Tibial artery (tissue), 4 donors: ENCODE data around the gene NDUFA9.

ENCODE experiments used
- DNase-seq, 2 donors: peaks; one replicate each; pipeline ENCODE4 v3.0.0-alpha.2; 2019
- H3K27ac ChIP-seq, 2 donors: fragments of 200-600 bp; sonication (generic) in 1 of 2; 1 replicate in 1 of 2; 2 replicates in 1 of 2; pipeline ENCODE4 v1.5.1; 2018 to 2019; ENCODE audit warnings: mild to moderate bottlenecking in 1 of 2
- H3K27me3 ChIP-seq, 2 donors: fragments of 200-600 bp; sonication (generic) in 1 of 2; one replicate each; pipeline versions ENCODE4 v1.5.1 to v1.6.0; 2016 to 2019
- H3K36me3 ChIP-seq, 3 donors: fragments of 200-600 bp; sonication (generic) in 2 of 3; one replicate each; pipeline ENCODE4 v1.5.1; 2016 to 2019; ENCODE audit warnings: mild to moderate bottlenecking in 2 of 3
- H3K4me1 ChIP-seq, 4 donors: fragments of 200-600 bp; sonication (generic) in 2 of 4; 1 replicate in 3 of 4; 2 replicates in 1 of 4; pipeline ENCODE4 v1.5.1; 2016 to 2019
- H3K4me3 ChIP-seq, 2 donors: fragments of 200-600 bp; sonication (generic) in 1 of 2; 1 replicate in 1 of 2; 2 replicates in 1 of 2; pipeline ENCODE4 v1.5.1; 2018 to 2019; ENCODE audit warnings: mild to moderate bottlenecking in 2 of 2
- H3K9me3 ChIP-seq, 3 donors: fragments of 200-600 bp; sonication (generic) in 1 of 3; one replicate each; pipeline ENCODE4 v1.5.1; 2016 to 2019
- intact Hi-C: fragments of 100-400 bp; cut with DNase I; formaldehyde crosslinking; loops from one replicate; pipeline ENCODE4 v1.15.0; 2023; ENCODE audit warnings: low total_unique reads
- TF ChIP-seq, protein P1 (sequence below), 2 experiments: fragments of 200-600 bp in 1 of 2; fragments of 450-650 bp in 1 of 2; IDR thresholded peaks; one replicate each; pipeline ENCODE4 v1.5.1; 2017 to 2019; ENCODE audit warnings: antibody characterized with exemption in 2 of 2, mild to moderate bottlenecking in 1 of 2, moderate library complexity in 1 of 2

The NDUFA9 gene

DNA sequence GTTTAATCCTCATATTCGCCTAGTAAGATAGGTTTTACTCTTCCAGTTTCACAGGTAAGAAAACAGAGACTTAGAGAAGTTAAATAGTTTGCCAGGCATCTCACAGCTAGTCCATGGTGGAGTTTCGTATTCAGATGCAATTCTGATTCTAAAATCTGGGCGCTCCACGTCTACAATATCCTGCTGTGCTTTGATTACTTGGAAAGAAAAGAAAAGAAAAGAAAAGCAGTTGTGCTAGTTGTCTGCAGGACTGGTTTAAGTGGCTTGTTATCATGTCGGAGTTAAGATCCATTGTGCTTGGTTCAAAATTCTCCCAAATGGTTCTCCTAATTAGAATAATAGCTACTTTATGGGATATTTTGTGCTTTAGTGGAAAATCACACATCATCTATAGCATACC lies 18.7 kb upstream of the NDUFA9 start:
- TF ChIP-seq, protein P1, sequence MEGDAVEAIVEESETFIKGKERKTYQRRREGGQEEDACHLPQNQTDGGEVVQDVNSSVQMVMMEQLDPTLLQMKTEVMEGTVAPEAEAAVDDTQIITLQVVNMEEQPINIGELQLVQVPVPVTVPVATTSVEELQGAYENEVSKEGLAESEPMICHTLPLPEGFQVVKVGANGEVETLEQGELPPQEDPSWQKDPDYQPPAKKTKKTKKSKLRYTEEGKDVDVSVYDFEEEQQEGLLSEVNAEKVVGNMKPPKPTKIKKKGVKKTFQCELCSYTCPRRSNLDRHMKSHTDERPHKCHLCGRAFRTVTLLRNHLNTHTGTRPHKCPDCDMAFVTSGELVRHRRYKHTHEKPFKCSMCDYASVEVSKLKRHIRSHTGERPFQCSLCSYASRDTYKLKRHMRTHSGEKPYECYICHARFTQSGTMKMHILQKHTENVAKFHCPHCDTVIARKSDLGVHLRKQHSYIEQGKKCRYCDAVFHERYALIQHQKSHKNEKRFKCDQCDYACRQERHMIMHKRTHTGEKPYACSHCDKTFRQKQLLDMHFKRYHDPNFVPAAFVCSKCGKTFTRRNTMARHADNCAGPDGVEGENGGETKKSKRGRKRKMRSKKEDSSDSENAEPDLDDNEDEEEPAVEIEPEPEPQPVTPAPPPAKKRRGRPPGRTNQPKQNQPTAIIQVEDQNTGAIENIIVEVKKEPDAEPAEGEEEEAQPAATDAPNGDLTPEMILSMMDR (IDR thresholded peaks at IDR 0.05), result no peak

DNA sequence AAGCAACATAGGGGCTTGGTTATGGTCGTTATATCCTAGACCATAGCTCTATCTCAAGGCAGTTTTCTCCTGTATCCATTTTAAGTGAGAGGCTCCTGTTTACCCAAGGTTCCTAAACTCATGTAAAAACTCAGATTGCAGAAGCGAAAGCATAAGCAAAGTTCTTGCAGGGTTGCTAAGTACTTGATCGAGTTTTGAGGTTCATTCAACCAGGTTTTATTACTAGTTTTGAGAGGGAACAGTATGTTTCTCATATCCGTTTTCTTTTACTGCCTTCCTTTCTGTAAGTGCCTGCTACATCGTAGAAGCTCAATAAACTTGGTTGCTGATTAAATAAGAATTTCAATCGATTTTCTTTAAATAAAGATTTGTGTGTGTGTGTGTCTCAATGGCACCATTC lies 5.2 kb upstream of the NDUFA9 start:
- intact Hi-C loops, result loop anchor here (10.0 kb wide), 1 partner anchor 109 kb away; the partner anchor contains the start of gene RAD51AP1
- Histone ChIP-seq H3K9me3 (no peaks in the 10 kb centered on the region), H3K27me3 (no peaks in the 10 kb centered on the region), H3K36me3 (no peaks in the 10 kb centered on the region), H3K4me3 (no peak overlapping the region), H3K27ac (no peak overlapping the region), H3K4me1 (peaks cover 0 to 6% (median 0%) of the 10 kb centered on the region in 4 donors)
- TF ChIP-seq, protein P1 (IDR thresholded peaks at IDR 0.05), result no peak
- no peak for DNase-seq

More for the DNA sequence above, 18.7 kb upstream of the NDUFA9 start:
- H3K4me1 ChIP-seq, result no peaks in the 10 kb centered on the region
- no peaks in the 10 kb centered on the region for H3K9me3 ChIP-seq
- no peaks in the 10 kb centered on the region for H3K36me3 ChIP-seq
- no peak overlapping the region for H3K4me3 ChIP-seq
- intact Hi-C loops, result no loop called here
- H3K27ac ChIP-seq, result no peak overlapping the region
- peaks cover 0 to 5% of the 10 kb centered on the region in 2 donors for H3K27me3 ChIP-seq
- no peak for DNase-seq

DNA sequence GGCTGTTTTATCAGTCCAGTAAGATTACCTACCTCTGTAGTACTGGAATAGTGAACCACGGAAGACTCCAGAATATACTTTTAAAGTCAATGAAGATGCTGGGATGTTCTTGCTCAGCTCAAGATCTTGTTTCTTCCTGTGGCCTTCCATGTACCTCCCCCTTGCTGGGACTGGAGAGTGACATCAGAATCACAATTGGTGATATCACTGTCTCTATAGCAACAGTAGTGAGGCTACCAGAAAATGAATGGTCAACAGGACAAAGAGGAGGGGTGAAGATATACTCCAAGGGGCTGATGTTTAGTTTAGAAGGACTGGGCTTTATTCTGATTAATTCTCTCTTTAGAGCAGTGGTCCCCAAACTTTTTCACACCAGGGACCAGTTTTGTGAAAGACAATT lies 3.9 kb upstream of the NDUFA9 start:
- H3K4me3 ChIP-seq, result no peak overlapping the region
- no peaks in the 10 kb centered on the region for H3K36me3 ChIP-seq
- H3K27me3 ChIP-seq, result no peaks in the 10 kb centered on the region
- no peak overlapping the region for H3K27ac ChIP-seq
- TF ChIP-seq, protein P1 (IDR thresholded peaks at IDR 0.05), result no peak
- H3K9me3 ChIP-seq, result no peaks in the 10 kb centered on the region
- no peak for DNase-seq
- peaks cover 0 to 12% (median 5%) of the 10 kb centered on the region in 4 donors for H3K4me1 ChIP-seq
- intact Hi-C loops, result loop anchor here (5.0 to 10.0 kb wide), 2 partner anchors 43 to 110 kb away; partner anchors contain the start of gene RAD51AP1

DNA sequence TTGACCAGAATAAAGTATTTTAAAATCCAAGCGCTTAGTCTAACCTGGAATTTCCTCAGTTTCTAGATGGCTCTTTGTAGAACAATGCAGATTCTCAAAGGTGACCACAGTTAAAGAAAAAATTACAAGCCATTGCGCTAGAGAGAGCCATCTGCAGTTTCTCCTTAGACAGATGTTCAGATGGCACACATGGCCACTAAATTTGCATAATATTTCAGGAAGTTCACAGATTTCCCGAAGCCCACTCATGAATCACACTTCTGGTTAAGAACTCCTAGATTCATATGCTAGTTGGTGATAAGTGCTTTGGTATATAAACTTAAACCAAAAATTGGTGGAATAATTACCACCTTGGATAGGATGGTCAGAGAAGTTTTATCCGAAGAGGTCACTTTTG lies 812 bp upstream of the NDUFA9 start:
- peak overlapping the region; percentile 82 to 90 for H3K27ac ChIP-seq
- H3K4me3 ChIP-seq, result peak overlapping the region; percentile 74 to 90
- intact Hi-C loops, result loop anchor here (5.0 to 10.0 kb wide), 2 partner anchors 46 to 113 kb away; partner anchors contain the start of gene RAD51AP1
- TF ChIP-seq, protein P1 (IDR thresholded peaks at IDR 0.05), result no peak
- H3K9me3 ChIP-seq, result no peaks in the 10 kb centered on the region
- no peaks in the 10 kb centered on the region for H3K36me3 ChIP-seq
- DNase-seq, result no peak
- H3K4me1 ChIP-seq, result peaks cover 0 to 18% (median 11%) of the 10 kb centered on the region in 4 donors
- H3K27me3 ChIP-seq, result no peaks in the 10 kb centered on the region

DNA sequence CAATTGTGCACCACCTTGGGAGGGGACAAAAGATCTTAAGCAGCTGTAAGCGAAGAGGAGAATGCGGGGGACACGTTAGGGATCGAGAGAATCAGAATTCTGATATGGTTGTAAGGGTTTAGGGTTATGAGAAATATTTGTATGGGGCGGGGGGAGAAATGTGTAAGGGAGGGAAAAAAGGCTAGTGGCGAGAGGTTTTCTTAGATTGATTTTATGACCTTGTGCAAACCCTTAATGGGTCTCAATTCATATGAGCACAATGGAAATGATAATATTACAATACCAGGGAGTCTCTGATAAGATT lies 396 bp downstream of the NDUFA9 start:
- TF ChIP-seq, protein P1 (IDR thresholded peaks at IDR 0.05), result no peak
- Histone ChIP-seq H3K4me3 (peak overlapping the region; percentile 74 to 90), H3K27ac (peak overlapping the region; percentile 82 to 90), H3K4me1 (peaks cover 0 to 18% (median 11%) of the 10 kb centered on the region in 4 donors), H3K36me3 (peaks cover 0 to 2% (median 0%) of the 10 kb centered on the region in 3 donors), H3K9me3 (no peaks in the 10 kb centered on the region), H3K27me3 (no peaks in the 10 kb centered on the region)
- DNase-seq, result no peak
- intact Hi-C loops, result loop anchor here (5.0 to 10.0 kb wide), 2 partner anchors 47 to 115 kb away; partner anchors contain the start of gene RAD51AP1

DNA sequence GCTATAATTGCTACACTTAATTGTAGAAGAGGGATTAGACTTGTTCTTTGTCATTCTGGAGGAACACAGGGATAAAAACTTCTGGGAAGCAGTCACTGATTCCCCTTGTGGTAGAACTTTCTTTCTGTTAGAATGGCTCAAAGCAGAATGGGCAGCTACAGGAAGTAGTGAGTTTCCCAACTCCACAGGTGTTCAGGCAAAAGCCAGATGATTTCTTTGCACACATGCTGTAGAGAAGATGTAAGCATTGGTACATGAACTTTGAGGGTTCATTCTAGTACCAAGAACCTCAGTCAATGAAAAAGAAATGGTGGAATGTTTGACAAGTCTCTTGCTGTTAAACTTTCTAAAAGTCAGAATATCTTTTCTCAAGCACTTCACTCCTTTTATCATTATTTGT lies 4.3 kb downstream of the NDUFA9 start:
- TF ChIP-seq, protein P1 (IDR thresholded peaks at IDR 0.05), result no peak
- Histone ChIP-seq H3K4me3 (no peak overlapping the region), H3K27me3 (no peaks in the 10 kb centered on the region)

More for the DNA sequence above, 4.3 kb downstream of the NDUFA9 start:
- intact Hi-C loops, result no loop called here
- peaks cover 24 to 40% (median 31%) of the 10 kb centered on the region in 3 donors for H3K36me3 ChIP-seq
- no peak overlapping the region for H3K27ac ChIP-seq
- H3K9me3 ChIP-seq, result no peaks in the 10 kb centered on the region
- peaks cover 0 to 15% (median 10%) of the 10 kb centered on the region in 4 donors for H3K4me1 ChIP-seq
- no peak for DNase-seq
